ENCODE results near the gene C22orf31.

Gene C22orf31

DNA sequence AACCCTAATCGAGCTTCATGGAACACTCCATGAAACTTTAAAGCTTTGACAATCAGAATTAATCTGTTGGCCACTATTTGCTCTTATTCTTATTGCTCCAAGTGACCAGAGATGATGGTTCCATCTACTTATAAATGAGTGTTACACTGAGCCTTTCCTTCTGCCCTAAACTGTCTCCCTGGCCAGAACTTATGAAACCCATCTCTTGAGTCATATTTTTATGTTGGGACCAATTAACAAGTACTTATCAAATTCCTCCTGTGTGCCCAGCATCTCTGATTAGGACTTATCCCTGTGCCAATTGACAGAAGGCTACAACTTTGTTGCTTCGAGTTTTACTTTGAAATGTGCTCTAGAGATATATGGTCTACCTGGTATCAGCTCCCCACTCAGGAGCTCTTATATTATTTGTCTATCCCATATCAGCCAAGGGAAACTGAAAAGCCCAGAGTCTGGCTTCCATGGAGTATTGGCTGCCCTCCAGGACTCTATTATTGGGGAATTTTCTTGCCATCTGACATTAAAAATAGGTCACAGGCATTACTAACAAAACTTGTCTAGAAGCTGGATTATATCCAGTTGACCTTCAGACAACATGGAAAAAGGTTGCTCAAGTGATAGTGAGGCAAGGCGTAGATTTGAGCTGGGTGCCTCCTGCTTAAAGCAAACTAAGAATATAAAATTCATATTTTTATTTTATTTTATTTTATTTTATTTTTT is 20.0 kb upstream of the C22orf31 start:
- DNase-seq (ENCODE audit: low read depth in 2 of 2), result no peak

DNA sequence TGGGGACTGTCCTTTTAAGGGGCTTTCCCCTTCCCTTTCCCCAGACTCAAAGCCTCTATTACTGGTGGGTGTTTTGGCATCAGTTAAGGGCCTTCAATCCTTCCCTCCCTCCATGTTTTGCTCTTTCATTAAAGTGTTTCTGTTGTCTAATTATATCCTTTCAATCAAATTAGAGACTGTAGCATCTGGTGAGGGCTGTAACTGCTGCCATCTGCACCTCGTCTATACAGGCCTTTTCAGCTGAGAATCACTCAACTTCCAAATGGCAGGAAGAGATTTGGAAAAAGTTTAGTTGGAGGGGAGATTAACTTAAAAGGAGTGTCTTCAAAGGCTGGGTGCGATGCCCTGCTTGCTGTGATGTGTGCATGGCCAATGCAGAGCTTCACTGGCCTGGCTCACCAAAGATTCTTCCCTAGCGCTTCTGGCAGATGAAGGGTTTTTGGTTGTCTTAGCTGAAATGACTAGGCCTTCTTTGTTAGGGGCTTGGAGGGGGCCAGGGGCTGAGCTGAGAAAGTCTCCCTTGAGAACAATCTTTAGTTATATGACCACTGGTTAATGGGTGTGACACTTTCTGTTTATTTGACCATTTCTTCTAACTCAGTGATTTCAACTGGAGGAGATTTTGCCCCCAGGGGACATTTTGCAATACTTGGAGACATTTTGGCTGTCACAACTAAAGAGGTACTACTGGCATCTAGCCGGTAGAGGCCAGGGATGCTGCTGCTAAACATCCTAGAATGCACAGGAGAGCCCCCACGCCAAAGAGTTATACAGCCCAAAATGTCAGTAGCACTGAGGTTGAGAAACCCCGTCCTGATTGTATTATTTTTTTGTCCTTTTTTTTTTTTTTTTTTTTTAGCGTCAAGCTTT is 18.7 kb upstream of the C22orf31 start:
- DNase-seq (ENCODE audit: low read depth in 2 of 2), result no peak

DNA sequence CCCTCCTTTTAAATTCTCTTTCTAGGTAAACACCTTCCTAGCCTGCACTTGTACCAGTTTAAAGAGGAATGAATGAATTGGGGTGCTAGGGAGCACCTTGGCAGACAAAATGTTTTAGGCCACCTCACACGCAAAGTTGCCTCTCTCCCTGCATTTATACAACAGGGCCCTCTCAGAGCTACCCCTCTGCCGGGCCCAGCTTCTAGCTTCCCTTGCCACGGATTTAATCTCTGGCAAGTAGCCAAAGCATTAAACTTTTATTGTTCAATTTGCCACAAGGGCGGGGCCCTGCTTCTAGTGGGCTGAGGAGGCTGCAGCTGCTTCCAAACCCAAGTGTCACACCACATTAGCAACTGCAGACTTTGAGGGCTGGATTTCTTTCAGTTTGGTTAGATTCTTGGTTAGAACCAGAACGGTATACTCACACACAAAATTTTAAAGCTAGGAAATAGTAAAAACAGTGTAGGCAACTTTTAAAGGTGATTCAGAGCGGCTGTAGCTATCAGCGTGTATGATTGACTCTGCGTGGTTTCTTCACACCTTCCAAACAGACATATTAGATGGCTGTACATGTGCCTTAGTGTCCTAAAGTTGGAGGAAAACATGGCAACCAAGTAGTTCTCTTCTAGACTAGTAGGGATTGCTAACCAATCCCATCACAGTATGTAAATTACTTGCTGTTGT is 17.7 kb upstream of the C22orf31 start:
- DNase-seq (ENCODE audit: low read depth in 2 of 2), result no peak

- DNase-seq (ENCODE audit: low read depth in 2 of 2), result no peak
These were observed 17.2 kb upstream of the C22orf31 start for GRCh38 chr22:29078869-29079207.

GRCh38 chr22:29078036-29078868 is 16.6 kb upstream of the C22orf31 start:
- DNase-seq (ENCODE audit: low read depth in 2 of 2), result no peak

- DNase-seq (ENCODE audit: low read depth in 2 of 2), result no peak
These were observed 12.7 kb upstream of the C22orf31 start for GRCh38 chr22:29074276-29074772.

GRCh38 chr22:29073618-29074275 is 12.1 kb upstream of the C22orf31 start:
- DNase-seq (ENCODE audit: low read depth in 2 of 2), result no peak

DNA sequence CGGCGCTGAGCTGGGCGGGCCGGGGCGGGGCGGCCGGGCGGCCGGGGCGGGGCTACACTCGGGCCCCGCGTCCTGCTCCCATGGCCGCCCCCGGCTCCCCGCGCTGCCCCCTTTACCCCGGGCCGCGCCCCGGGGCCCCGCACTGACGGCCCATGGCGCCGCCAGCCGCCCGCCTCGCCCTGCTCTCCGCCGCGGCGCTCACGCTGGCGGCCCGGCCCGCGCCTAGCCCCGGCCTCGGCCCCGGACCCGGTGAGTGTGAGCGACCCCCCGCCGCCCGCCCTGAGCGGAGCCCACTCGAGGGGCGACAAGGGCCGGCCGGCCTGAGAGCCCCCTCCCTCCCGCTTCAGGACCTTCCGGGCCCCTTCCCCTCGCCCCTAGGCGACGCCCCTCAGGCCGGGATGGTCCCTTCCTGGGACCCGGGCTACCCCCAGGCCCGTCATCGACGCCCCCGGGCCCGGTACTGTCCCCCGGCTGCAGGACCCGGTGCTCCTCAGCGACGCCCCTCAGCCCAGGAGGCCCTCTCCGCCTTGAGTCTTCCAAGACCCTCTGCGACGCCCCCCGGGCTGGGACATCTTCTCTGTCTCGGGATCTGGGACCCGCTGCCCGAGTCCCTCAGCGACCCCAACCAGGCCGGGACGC is 11.5 kb upstream of the C22orf31 start, which contains the start of gene KREMEN1:
TSS of gene KREMEN1 (plus strand) at position 57 of the 639 bp plus-strand sequence. CDS start at position 153, 96 bp downstream.
- DNase-seq (ENCODE audit: low read depth in 2 of 2), result no peak

GRCh38 chr22:29072193-29072978 is 10.8 kb upstream of the C22orf31 start:
- peak; percentile 80 to 83 for DNase-seq (ENCODE audit: low read depth in 2 of 2)

DNA sequence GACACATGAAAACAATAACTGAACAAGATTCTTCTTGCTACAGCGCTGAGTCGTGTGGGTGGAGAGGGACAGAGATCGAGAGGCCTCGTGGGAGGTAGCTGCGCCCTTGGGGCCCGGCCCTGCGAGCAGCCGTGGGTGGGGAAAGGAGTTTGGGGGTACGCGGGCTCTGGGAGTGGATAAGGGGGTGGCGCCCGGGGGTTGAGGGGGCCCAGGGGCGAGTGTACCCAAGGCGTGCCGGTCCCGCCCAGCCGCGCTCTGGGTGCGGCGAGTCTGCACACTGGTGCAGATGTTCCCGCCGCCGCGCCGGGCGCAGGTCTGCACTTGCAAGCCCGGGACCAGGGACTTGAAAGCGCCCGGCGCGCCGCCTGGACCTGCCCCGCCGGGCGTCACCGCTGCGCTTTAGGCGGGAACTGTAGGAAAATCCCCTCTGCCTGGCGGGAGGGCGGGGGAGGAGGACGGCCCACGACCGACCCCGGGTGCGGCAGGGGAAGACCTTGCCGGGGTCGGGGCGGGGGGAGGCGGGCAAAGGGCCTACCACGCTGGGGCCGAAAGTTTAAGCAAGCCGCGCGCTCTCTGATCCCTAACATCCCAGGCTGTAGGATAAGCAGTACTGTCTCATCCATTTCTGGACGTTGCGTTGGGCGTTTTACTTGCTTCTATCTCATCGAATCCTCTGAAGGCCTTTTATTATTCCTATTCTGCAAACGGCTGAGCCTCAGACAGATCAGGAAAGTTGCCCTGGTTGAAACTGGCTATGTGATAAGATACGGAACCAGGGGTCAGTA is 9.8 kb upstream of the C22orf31 start:
- peak in 1 of 2 donors; percentile 19 for DNase-seq (ENCODE audit: low read depth in 2 of 2)

- no peak for DNase-seq (ENCODE audit: low read depth in 2 of 2)
These were observed 8.9 kb upstream of the C22orf31 start for GRCh38 chr22:29070490-29070889.

GRCh38 chr22:29069463-29069862 is 7.8 kb upstream of the C22orf31 start:
- no peak for DNase-seq (ENCODE audit: low read depth in 2 of 2)

DNA sequence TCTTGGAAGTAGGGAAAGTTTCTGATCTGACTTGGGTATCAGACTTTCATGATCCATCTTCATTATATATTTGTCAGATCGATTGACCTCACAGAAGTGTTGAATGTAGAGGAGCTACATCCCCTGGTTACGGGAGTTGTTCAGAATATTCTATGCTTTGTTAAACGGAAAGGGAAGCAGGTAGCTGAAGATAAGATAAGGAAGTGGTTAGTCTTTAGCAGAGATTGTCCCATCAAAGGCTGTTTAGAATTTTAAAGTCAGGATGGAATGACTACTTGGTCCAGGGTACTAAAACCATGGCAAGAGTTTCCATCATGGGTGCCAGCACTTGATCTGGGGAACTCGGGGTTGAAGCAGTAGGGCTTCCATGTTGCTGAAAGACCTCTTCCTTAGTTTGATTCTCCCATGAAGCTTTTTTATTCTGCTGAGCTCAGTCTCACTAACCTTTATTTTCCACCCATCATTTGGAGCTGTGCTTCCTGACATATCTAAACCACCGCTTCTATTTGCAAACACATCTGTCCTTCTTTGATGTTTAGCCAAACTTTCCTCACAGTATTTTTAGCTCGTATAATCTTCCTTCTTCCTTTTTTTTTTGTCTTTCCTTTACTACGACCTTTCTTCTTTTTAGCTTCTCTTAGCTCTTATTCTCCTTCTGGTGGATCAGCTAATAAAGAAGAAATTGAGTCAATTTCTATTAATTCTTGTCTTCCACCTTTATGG is 4.0 kb upstream of the C22orf31 start:
- no peak for DNase-seq (ENCODE audit: low read depth in 2 of 2)

DNA sequence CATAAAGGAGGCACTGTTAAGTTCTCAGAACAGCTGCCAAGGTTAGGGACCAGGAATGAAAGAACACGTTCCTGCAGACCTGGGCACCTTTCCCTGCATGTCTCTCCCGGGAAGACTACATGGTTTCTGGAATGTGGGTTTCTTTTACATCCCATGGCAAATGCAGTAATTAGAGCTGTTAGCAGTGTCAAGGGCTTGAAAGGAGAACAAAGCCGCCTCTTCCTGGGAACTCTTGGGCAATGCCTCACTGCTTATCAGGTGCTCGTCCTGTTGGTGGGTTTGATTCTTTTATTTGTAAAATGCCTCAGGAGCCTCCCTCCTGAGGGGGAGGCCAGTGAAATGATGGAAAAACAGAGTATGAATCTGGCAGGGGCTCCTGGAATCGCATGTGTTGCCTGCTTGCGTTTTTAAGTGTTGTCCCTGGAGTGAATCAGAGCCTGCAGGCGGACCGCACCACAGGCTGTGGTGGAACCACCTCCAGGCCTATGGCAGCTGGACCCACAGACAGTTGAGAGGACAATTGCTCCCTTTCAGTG is 723 bp upstream of the C22orf31 start:
- DNase-seq (ENCODE audit: low read depth in 2 of 2), result no peak

DNA sequence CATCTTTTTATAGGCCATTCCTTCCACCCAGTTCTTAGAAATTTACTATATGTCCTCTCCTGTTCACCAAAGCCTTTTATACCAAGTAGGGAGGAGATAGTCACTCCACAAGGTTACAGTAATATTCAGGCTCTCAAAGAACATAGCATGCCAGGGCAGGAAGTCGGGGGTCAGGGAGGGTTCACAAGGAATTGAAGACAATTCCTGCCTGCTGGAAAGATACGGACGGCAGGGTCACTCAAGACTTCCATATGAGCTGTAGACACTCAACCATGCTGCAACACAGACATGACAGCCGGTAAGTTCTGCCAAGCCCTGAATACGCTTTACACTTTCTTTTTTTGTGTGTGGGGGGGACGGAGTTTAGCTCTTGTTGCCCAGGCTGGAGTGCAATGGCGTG is 700 bp downstream of the C22orf31 start:
- no peak for DNase-seq (ENCODE audit: low read depth in 2 of 2)

DNA sequence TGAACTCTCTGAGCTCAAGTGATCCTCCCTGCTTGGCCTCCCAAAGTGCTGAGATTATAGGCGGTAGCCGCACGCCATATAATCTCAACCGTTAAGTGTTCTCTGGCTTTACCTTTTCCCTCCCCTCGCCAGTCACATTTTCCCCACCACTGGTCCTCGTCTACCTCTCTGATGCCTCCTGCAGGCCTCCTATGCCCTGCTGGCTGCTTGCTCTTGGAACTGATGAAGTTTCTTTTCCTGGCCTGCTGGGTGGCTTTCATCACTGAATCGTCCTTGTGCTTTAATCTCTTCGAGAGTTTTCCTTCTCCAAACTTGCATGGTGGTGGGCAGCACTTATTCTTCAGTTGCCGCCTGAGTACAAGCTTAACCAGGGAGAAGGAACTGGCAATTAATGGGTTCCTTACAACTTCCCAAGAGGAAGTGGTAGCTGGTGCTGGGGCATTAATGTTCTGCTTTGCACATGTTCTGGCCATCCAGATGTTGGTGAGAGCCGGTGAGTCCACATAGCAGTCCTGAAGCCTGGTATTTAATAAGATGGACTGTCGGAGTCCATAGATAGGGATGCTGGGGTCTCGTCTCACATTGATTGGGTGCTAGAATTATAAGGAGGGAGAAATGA is 1.3 kb downstream of the C22orf31 start:
- no peak for DNase-seq (ENCODE audit: low read depth in 2 of 2)

GRCh38 chr22:29056472-29056871 is 5.2 kb downstream of the C22orf31 start:
- DNase-seq (ENCODE audit: low read depth in 2 of 2), result no peak

Measured in stimulated activated CD4-positive, alpha-beta T cell treated with anti-CD3 and anti-CD28 coated beads, Interleukin-4, amount 100 ng/mL, for 48 hours (primary cell).